Measurements from ENCODE around the gene DCAF17. TPM values are rescaled to one million over a fixed set of nuclear protein-coding genes. Genes with fewer than 3 reads are reported as not detected.

The DCAF17 gene
- total RNA-seq, 4 donors from 2014 or later = 8.3 to 18.1 (median 13.0) TPM

GRCh38 chr2:171509945-171510731, 76.1 kb downstream of the DCAF17 start:
- no peak for TF ChIP-seq POLR2A (IDR thresholded peaks at IDR 0.05)
- no peak for TF ChIP-seq CTCF (IDR thresholded peaks at IDR 0.05)
- H3K27me3 ChIP-seq = no peaks in the 10 kb centered on the region
- H3K27ac ChIP-seq = no peak overlapping the region
- H3K4me3 ChIP-seq = no peak overlapping the region
- H3K4me1 ChIP-seq = no peaks in the 10 kb centered on the region
- H3K36me3 ChIP-seq = no peaks in the 10 kb centered on the region
- WGBS, 2 donors = 74 to 76% methylated on average over 9 of the region's 9 CpGs
- no peak for DNase-seq
- no peaks in the 10 kb centered on the region for H3K9me3 ChIP-seq
- intact Hi-C loops (cut with DNase I) = no loop called here

- H3K9me3 ChIP-seq = no peaks in the 10 kb centered on the region
- H3K36me3 ChIP-seq = no peaks in the 10 kb centered on the region
- no peak overlapping the region for H3K4me3 ChIP-seq
- H3K4me1 ChIP-seq = peaks cover 0 to 10% (median 0%) of the 10 kb centered on the region in 3 donors
- DNase-seq = no peak
- no peak overlapping the region for H3K27ac ChIP-seq
- intact Hi-C loops (cut with DNase I) = no loop called here
- H3K27me3 ChIP-seq = no peaks in the 10 kb centered on the region
- 77 to 88% methylated on average over 2 of the region's 2 CpGs for WGBS, 2 donors
- TF ChIP-seq CTCF (IDR thresholded peaks at IDR 0.05) (no peak), POLR2A (IDR thresholded peaks at IDR 0.05) (no peak)
These were observed 78.0 kb downstream of the DCAF17 start for GRCh38 chr2:171512014-171512413.

- intact Hi-C loops (cut with DNase I) = no loop called here
- no peak for TF ChIP-seq CTCF (IDR thresholded peaks at IDR 0.05)
- no peak for TF ChIP-seq POLR2A (IDR thresholded peaks at IDR 0.05)
- H3K4me1 ChIP-seq = peaks cover 0 to 10% (median 0%) of the 10 kb centered on the region in 3 donors
- no peak for DNase-seq
- no peak overlapping the region for H3K27ac ChIP-seq
- no peaks in the 10 kb centered on the region for H3K9me3 ChIP-seq
- WGBS, 2 donors = 53 to 67% methylated on average over 1 of the region's 1 CpG
- H3K27me3 ChIP-seq = no peaks in the 10 kb centered on the region
- no peak overlapping the region for H3K4me3 ChIP-seq
- H3K36me3 ChIP-seq = no peaks in the 10 kb centered on the region
These were observed 78.7 kb downstream of the DCAF17 start for GRCh38 chr2:171512683-171513195.

GRCh38 chr2:171513719-171514160, 79.7 kb downstream of the DCAF17 start:
- intact Hi-C loops (cut with DNase I) = no loop called here
- 64 to 65% methylated on average over 3 of the region's 3 CpGs for WGBS, 2 donors
- DNase-seq = no peak
- Histone ChIP-seq H3K4me1 (peaks cover 0 to 10% (median 0%) of the 10 kb centered on the region in 3 donors), H3K4me3 (no peak overlapping the region), H3K36me3 (no peaks in the 10 kb centered on the region), H3K27ac (no peak overlapping the region), H3K9me3 (no peaks in the 10 kb centered on the region), H3K27me3 (peaks cover 0 to under 1% (median 0%) of the 10 kb centered on the region in 4 donors)
- no peak for TF ChIP-seq CTCF (IDR thresholded peaks at IDR 0.05)
- TF ChIP-seq POLR2A (IDR thresholded peaks at IDR 0.05) = no peak

GRCh38 chr2:171514908-171515582, 81.0 kb downstream of the DCAF17 start:
- no peaks in the 10 kb centered on the region for H3K9me3 ChIP-seq
- WGBS, 2 donors = 82 to 84% methylated on average over 3 of the region's 3 CpGs

More at GRCh38 chr2:171514908-171515582, 81.0 kb downstream of the DCAF17 start:
- intact Hi-C loops (cut with DNase I) = no loop called here
- H3K27me3 ChIP-seq = peaks cover 0 to 9% (median 0%) of the 10 kb centered on the region in 4 donors
- H3K27ac ChIP-seq = no peak overlapping the region
- no peak for DNase-seq
- H3K4me1 ChIP-seq = peaks cover 0 to 10% (median 0%) of the 10 kb centered on the region in 3 donors
- TF ChIP-seq CTCF (IDR thresholded peaks at IDR 0.05) (no peak), POLR2A (IDR thresholded peaks at IDR 0.05) (no peak)
- no peaks in the 10 kb centered on the region for H3K36me3 ChIP-seq
- no peak overlapping the region for H3K4me3 ChIP-seq
